Stromal cell of bone marrow (primary cell): ENCODE measurements around the gene MID1IP1.

Experiments used
- DNase-seq: peaks from one replicate; pipeline ENCODE4 v3.0.0-alpha.2; 2012; ENCODE audit warnings: low read depth

The MID1IP1 gene

GRCh38 chrX:38816155-38816554 is 14.9 kb downstream of the MID1IP1 start:
- DNase-seq: no peak

- no peak for DNase-seq
These were observed 15.9 kb downstream of the MID1IP1 start for GRCh38 chrX:38817004-38817703.

DNA sequence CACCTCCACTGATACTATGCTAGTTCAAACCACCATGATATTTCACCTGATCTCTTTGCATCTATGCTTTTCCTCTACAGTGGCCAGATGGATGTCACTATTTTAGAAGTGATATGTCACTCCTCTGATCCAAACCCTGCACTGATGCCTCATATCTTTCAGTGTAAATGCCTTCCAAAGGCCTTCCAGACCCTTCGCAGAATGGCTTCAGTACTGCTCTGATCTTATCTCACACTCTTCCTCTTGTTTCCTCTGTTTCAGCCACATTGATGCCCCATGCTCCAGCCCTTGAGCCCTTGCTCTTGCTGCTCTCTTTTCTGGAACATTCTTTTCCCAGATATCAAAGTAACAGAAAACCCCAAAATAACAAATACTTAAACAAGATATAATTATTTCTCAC is 17.9 kb downstream of the MID1IP1 start:
- DNase-seq: no peak

DNA sequence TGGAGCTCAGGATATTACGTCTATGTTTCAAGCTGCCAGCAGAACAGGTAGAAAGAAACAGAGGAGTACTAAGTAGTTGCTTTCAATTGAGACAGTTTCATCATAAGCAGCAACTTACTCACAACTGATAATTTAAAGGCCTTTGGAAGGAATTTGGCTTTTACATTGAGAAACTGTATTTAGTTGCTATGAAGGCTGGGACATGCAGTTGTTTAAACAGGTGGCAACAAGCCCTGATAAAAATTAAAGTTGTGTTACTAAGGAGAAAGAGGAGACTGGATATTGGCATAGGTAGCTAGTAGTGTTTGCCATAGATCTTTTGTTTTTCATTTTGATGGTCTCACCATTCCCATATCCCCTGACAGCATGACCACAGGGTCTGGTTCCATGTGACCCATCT is 18.4 kb downstream of the MID1IP1 start:
- DNase-seq: no peak

DNA sequence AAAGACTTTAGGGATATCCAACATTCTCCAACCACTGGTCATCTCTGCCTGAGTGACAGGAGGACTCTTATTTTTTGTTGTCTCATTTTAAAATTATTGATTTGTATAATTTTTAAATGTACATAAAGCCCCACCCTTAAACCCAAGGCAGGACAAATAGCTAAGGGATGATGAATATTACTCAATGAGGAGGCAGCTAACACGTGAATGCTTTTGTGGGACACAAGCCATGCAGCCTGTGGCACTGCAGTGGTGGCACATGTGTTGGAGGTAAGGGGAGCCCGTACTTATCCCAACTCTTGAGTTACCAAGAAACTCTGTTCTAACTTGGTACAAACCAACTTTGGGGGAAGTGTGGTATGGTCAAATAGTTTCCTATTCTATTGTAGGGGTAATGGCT is 19.5 kb downstream of the MID1IP1 start:
- DNase-seq: no peak

DNA sequence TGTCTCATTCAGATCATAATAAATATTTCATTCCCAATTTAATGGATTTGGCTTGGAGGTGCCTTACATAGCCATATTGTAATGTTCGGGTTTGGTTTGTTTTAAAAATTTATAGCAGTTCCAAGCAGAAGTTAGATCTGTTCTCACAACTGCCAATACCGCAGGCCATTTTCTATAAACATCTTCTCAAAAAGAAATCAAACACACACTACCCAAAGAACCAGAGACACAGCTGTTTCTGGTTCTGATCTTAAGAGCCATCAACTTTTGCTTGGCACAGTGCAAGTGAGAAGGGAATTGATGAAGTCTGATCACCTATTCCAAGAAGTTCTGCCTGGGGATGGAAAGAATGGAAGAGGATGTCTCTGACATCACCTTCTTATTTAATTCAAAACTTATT is 22.9 kb downstream of the MID1IP1 start:
- no peak for DNase-seq

- no peak for DNase-seq
These were observed 30.7 kb downstream of the MID1IP1 start for GRCh38 chrX:38831949-38832348.

DNA sequence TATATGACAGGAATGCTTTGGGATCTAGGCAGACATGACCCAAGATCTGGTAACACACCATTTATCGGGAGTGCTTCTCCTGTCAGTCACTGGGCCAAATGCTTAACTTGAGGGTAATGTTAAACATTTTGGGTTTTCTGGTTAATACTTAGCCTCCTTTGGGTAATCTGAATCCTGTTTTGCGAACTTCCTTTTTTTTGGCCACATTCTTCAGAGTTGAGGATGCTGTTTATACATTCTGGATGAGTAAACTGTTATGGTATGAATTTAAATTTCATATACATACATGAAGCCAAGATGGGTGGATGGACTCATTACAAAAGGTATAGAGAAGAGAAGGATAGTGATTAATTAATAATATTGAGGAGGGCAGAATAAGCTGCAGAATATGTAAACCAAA is 36.1 kb downstream of the MID1IP1 start:
- DNase-seq: no peak

GRCh38 chrX:38839277-38839676 is 38.0 kb downstream of the MID1IP1 start:
- DNase-seq: no peak

- no peak for DNase-seq
These were observed 38.7 kb downstream of the MID1IP1 start for GRCh38 chrX:38839944-38840343.

DNA sequence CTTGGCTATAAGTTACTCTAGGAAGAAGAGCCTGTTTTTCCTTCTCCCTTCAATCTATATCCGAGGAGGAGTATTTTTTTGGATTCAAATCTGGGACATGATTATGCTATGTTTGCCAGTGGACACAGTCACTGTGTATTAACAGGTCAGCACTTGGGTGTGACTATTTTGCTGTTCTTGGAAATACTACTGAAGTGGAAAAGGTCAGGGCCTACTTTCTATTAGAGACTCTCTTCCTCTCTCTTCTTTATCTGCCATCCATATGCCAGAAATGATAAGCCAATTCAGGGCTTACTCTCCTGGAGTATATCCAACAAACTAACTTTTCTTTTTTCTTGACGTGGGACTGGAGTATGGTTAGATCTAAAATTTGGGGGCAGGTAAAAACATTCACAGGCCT is 40.5 kb downstream of the MID1IP1 start:
- no peak for DNase-seq

- no peak for DNase-seq
These were observed 44.2 kb downstream of the MID1IP1 start for GRCh38 chrX:38845426-38845825.

DNA sequence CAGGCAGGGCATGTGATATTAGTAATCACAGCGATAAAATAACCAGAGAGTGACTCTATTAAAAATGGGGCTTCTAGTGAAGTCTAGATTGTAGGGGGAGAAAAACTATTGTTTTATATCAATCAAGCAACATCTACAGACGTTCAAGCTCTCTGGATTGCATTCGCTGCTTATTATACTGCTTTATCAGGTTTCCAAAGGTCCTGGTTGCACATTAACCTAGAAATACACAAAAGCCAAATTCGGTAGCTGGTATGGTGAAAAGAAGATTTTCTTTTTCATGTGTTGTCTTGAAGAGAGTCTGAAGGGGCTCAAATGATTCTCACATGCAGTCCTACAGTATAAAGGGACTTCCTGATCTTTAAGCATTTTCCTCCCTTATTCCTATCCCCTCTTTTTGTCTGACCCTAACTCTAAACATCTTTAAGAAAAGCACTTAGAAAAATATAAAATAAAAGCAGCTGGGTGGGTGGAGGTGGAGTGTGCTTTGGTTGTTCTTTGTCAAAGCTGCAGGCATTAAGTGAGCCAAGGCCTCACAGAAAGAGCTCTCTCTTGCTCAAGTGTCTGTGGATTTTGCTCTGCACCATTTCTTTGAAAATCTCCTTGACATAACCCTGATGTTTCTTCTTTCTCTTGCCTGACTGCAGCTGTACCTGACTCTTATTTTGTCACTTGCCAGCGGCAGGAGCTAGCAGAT is 46.1 kb downstream of the MID1IP1 start:
- DNase-seq: no peak

GRCh38 chrX:38847903-38848230 is 46.6 kb downstream of the MID1IP1 start:
- no peak for DNase-seq

- no peak for DNase-seq
These were observed 47.6 kb downstream of the MID1IP1 start for GRCh38 chrX:38848671-38849455.

GRCh38 chrX:38850807-38851544 is 49.7 kb downstream of the MID1IP1 start:
- DNase-seq: no peak

- DNase-seq: no peak
These were observed 53.0 kb downstream of the MID1IP1 start for GRCh38 chrX:38854305-38854704.
